ENCODE results near the gene FAM131C. TPM values are rescaled to one million over a fixed set of nuclear protein-coding genes. Genes with fewer than 3 reads are reported as not detected.
A peak's percentile ranks its signal among the peaks of the same experiment; 100 is the strongest.

The FAM131C gene
- total RNA-seq, 1 donor from 2014 or later = 0.68 TPM

DNA sequence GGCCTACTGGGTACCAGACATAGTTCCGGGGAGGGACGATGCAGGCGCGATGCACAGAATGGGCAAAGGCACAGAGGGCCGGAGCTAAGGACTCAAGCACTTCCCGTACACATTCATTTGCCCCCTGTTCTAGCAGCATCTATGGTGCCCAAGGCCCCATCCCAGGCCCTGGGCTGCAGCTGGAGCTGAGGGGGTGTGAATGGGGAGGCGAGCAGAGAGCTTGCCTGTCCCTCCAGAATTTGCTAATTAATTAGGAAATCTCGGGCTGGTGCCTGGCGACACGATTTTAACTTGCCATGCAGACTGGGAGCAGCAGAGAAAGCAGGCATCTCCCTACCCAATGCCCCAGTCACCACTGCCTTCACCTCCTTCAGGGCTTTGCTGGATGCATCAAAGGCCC is 46.5 kb upstream of the FAM131C start:
- Mint-ChIP-seq H3K36me3 (ENCODE audit: low read depth) (no peaks in the 10 kb centered on the region), H3K27ac (ENCODE audit: unreplicated experiment) (no peak overlapping the region), H3K9me3 (no peaks in the 10 kb centered on the region), H3K4me3 (no peak overlapping the region), H3K27me3 (ENCODE audit: low read depth) (no peaks in the 10 kb centered on the region), H3K4me1 (peaks cover 25% of the 10 kb centered on the region)
- TF ChIP-seq, protein P1, sequence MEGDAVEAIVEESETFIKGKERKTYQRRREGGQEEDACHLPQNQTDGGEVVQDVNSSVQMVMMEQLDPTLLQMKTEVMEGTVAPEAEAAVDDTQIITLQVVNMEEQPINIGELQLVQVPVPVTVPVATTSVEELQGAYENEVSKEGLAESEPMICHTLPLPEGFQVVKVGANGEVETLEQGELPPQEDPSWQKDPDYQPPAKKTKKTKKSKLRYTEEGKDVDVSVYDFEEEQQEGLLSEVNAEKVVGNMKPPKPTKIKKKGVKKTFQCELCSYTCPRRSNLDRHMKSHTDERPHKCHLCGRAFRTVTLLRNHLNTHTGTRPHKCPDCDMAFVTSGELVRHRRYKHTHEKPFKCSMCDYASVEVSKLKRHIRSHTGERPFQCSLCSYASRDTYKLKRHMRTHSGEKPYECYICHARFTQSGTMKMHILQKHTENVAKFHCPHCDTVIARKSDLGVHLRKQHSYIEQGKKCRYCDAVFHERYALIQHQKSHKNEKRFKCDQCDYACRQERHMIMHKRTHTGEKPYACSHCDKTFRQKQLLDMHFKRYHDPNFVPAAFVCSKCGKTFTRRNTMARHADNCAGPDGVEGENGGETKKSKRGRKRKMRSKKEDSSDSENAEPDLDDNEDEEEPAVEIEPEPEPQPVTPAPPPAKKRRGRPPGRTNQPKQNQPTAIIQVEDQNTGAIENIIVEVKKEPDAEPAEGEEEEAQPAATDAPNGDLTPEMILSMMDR (conservative IDR thresholded peaks at IDR 0.05) = no peak
- no peak for DNase-seq (ENCODE audit: low read depth, low spot score)

DNA sequence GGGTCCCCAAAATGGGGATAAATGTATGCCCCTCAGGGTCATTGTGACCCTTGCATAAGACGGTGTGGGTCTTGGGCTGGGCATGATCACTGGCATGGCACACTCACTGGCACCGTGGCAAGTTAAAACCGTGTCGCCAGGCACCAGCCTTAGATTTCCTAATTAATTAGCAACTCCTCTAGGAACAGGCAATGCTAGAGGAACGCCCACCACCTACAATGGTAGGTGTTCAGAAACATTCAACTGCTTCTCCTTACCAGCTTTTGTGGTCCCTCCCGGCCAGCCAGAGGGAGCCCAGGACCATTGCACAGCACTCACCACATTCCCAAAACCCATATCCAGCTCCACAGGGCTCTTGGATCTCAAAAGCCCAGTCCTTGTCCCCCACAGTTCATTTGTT is 46.1 kb upstream of the FAM131C start:
- no peaks in the 10 kb centered on the region for H3K36me3 Mint-ChIP-seq (ENCODE audit: low read depth)
- H3K4me3 Mint-ChIP-seq = no peak overlapping the region
- peak overlapping the region; percentile 19 for H3K27ac Mint-ChIP-seq (ENCODE audit: unreplicated experiment)
- H3K9me3 Mint-ChIP-seq = no peaks in the 10 kb centered on the region
- peaks cover 25% of the 10 kb centered on the region for H3K4me1 Mint-ChIP-seq
- TF ChIP-seq, protein P1 (conservative IDR thresholded peaks at IDR 0.05) = no peak
- H3K27me3 Mint-ChIP-seq (ENCODE audit: low read depth) = no peaks in the 10 kb centered on the region
- DNase-seq (ENCODE audit: low read depth, low spot score) = no peak

DNA sequence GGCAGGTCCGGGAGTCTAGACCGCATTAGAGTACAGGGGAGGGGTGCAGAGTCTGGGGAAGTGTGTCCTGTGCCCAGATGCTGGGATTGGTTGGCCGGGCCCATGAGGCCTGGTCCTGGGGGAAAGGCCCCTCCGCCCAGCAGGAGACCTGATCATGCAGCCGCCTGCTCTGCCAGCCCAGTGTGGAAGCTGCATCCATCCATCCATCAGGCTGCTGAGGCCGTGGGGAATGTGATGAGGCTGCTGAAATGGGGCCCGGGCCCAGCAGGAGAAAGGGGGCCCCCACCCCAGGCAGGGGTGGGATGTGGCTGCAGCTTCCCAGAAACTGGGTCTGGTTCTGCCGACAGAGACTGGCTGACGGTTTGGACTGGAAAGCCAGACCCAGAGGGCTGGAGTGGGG is 45.3 kb upstream of the FAM131C start:
- Mint-ChIP-seq H3K4me1 (peaks cover 25% of the 10 kb centered on the region), H3K27me3 (ENCODE audit: low read depth) (no peaks in the 10 kb centered on the region), H3K27ac (ENCODE audit: unreplicated experiment) (no peak overlapping the region), H3K36me3 (ENCODE audit: low read depth) (no peaks in the 10 kb centered on the region), H3K4me3 (no peak overlapping the region), H3K9me3 (no peaks in the 10 kb centered on the region)
- TF ChIP-seq, protein P1 (conservative IDR thresholded peaks at IDR 0.05) = no peak
- DNase-seq (ENCODE audit: low read depth, low spot score) = no peak

GRCh38 chr1:16117936-16118335 is 44.5 kb upstream of the FAM131C start:
- TF ChIP-seq, protein P1 (conservative IDR thresholded peaks at IDR 0.05) = no peak
- Mint-ChIP-seq H3K27me3 (ENCODE audit: low read depth) (no peaks in the 10 kb centered on the region), H3K36me3 (ENCODE audit: low read depth) (no peaks in the 10 kb centered on the region), H3K9me3 (no peaks in the 10 kb centered on the region), H3K4me3 (no peak overlapping the region), H3K4me1 (peaks cover 22% of the 10 kb centered on the region), H3K27ac (ENCODE audit: unreplicated experiment) (no peak overlapping the region)
- DNase-seq (ENCODE audit: low read depth, low spot score) = no peak

DNA sequence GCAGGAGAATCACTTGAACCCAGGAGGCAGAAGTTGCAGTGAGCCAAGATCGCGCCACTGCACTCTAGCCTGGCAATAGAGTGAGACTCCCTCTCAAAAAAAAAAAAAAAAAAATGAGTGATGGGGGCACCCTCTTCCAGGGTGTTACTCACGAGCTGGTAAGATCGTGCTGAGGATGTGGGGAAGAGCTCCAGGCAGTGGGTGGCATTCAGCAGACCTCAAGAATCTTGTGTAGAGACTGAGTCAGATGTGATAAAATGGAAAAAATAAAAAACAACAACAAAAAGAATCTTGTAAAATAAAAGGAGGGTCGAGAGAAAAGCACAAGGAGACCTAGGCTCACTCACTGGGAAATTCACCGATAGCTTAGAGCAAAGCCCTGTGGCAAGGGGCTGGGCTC is 43.9 kb upstream of the FAM131C start:
- TF ChIP-seq, protein P1 (conservative IDR thresholded peaks at IDR 0.05) = no peak
- no peaks in the 10 kb centered on the region for H3K9me3 Mint-ChIP-seq
- H3K27me3 Mint-ChIP-seq (ENCODE audit: low read depth) = no peaks in the 10 kb centered on the region
- no peak overlapping the region for H3K27ac Mint-ChIP-seq (ENCODE audit: unreplicated experiment)
- DNase-seq (ENCODE audit: low read depth, low spot score) = no peak
- no peaks in the 10 kb centered on the region for H3K36me3 Mint-ChIP-seq (ENCODE audit: low read depth)
- H3K4me3 Mint-ChIP-seq = no peak overlapping the region
- H3K4me1 Mint-ChIP-seq = peaks cover 19% of the 10 kb centered on the region

- no peak for DNase-seq (ENCODE audit: low read depth, low spot score)
- peaks cover 23% of the 10 kb centered on the region for H3K4me1 Mint-ChIP-seq
- H3K27ac Mint-ChIP-seq (ENCODE audit: unreplicated experiment) = peak overlapping the region; percentile 43
- peaks cover 3% of the 10 kb centered on the region for H3K27me3 Mint-ChIP-seq (ENCODE audit: low read depth)
- no peaks in the 10 kb centered on the region for H3K9me3 Mint-ChIP-seq
- H3K4me3 Mint-ChIP-seq = peak overlapping the region; percentile 59
- no peaks in the 10 kb centered on the region for H3K36me3 Mint-ChIP-seq (ENCODE audit: low read depth)
- TF ChIP-seq, protein P1 (conservative IDR thresholded peaks at IDR 0.05) = no peak
These were observed 43.2 kb upstream of the FAM131C start for GRCh38 chr1:16116625-16117024.
